HepG2 (cell line): Measurements from ENCODE around the gene LAP3. TPM values are rescaled to one million over a fixed set of nuclear protein-coding genes. Genes with fewer than 3 reads are reported as not detected.

Source experiments
- AHR ChIP-seq: IDR thresholded peaks from 2 replicates; pipeline ENCODE4 v1.6.1; 2018; ENCODE audit warnings: missing genetic modification reagents, missing compliant biosample characterization
- CENPX ChIP-seq: sonication (generic); formaldehyde crosslinking; IDR thresholded peaks from 2 replicates; pipeline ENCODE4 v1.9.0; 2021; ENCODE audit warnings: mild to moderate bottlenecking, missing genetic modification reagents, moderate library complexity
- FOXM1 ChIP-seq: sonication (generic); formaldehyde crosslinking; IDR thresholded peaks from 2 replicates; pipeline ENCODE4 v1.5.0; 2020; ENCODE audit warnings: missing genetic modification reagents
- FOXP1 ChIP-seq, 2 experiments: fragments of 450-650 bp in 1 of 2; IDR thresholded peaks; 2 replicates each; pipeline ENCODE4 v1.6.1; 2017 to 2018; ENCODE audit warnings: antibody characterized with exemption in 1 of 2
- SKI ChIP-seq: fragments of 450-650 bp; IDR thresholded peaks from one replicate; pipeline ENCODE4 v1.6.1; 2018; ENCODE audit warnings: mild to moderate bottlenecking; ENCODE audit not compliant: partially characterized antibody
- TGIF2 ChIP-seq: IDR thresholded peaks from 2 replicates; pipeline ENCODE4 v1.6.1; 2016; ENCODE audit warnings: control low read depth, missing compliant biosample characterization
- WIZ ChIP-seq: sonication (generic); formaldehyde crosslinking; IDR thresholded peaks from 2 replicates; pipeline ENCODE4 v1.5.1; 2020; ENCODE audit warnings: mild to moderate bottlenecking, missing genetic modification reagents
- ZNF12 ChIP-seq: sonication (generic); formaldehyde crosslinking; IDR thresholded peaks from 2 replicates; pipeline ENCODE4 v1.5.0; 2020; ENCODE audit warnings: missing genetic modification reagents
- ZNF121 ChIP-seq: sonication (generic); formaldehyde crosslinking; IDR thresholded peaks from 2 replicates; pipeline ENCODE4 v1.5.0; 2020; ENCODE audit warnings: mild to moderate bottlenecking, missing genetic modification reagents
- ZNF138 ChIP-seq: sonication (generic); formaldehyde crosslinking; IDR thresholded peaks from 2 replicates; pipeline ENCODE4 v1.5.0; 2020; ENCODE audit warnings: mild to moderate bottlenecking, low read depth, missing genetic modification reagents
- ZNF577 ChIP-seq: sonication (generic); formaldehyde crosslinking; IDR thresholded peaks from 2 replicates; pipeline ENCODE4 v1.4.0; 2020; ENCODE audit warnings: mild to moderate bottlenecking, low read depth, missing genetic modification reagents, borderline replicate concordance
- ZNF75D ChIP-seq: sonication (generic); formaldehyde crosslinking; IDR thresholded peaks from 2 replicates; pipeline ENCODE4 v1.8.1; 2023; ENCODE audit warnings: missing genetic modification reagents, mild to moderate bottlenecking, borderline replicate concordance
- ZNF781 ChIP-seq: sonication (generic); formaldehyde crosslinking; IDR thresholded peaks from 2 replicates; pipeline ENCODE4 v1.5.1; 2020; ENCODE audit warnings: borderline replicate concordance, mild to moderate bottlenecking, missing genetic modification reagents; ENCODE audit errors: not compliant biosample characterization
- polyA plus RNA-seq, 8 experiments: library from polyadenylated mRNA; depleted of rRNA in 3 of 8; stranded (reverse) in 7 of 8; unstranded in 1 of 8; fragments of >200 nt; fragmentation: Illumina TruSeq in 4 of 8; extraction: Trizol in 4 of 8; gene quantifications; 2 replicates each; pipeline versions ENCODE4 v1.2.1 to v1.2.3, GENCODE V29; 2011 to 2016; ENCODE audit warnings: low read depth in 4 of 8, missing spikeins in 1 of 8, mixed read lengths in 1 of 8; ENCODE audit not compliant: insufficient read depth in 1 of 8
- total RNA-seq, 5 experiments: library from RNA; depleted of rRNA; stranded (reverse); fragments of >200 nt; fragmentation: Illumina TruSeq; extraction: Trizol; gene quantifications; 2 replicates each; pipeline ENCODE4 v1.2.3, GENCODE V29; 2016; ENCODE audit warnings: low read depth in 1 of 5
- TF ChIP-seq, protein P1 (sequence below): sonication (generic); formaldehyde crosslinking; IDR thresholded peaks from 2 replicates; pipeline ENCODE4 v1.9.0; 2021; ENCODE audit warnings: missing genetic modification reagents, borderline replicate concordance
- TF ChIP-seq, protein P2 (sequence below): sonication (generic); formaldehyde crosslinking; IDR thresholded peaks from 2 replicates; pipeline ENCODE4 v1.4.0; 2020; ENCODE audit warnings: missing genetic modification reagents
- TF ChIP-seq, protein P3 (sequence below): IDR thresholded peaks from 2 replicates; pipeline ENCODE4 v1.6.1; 2016; ENCODE audit warnings: missing compliant biosample characterization, missing genetic modification reagents, borderline replicate concordance
- TF ChIP-seq, protein P4 (sequence below): sonication (generic); formaldehyde crosslinking; IDR thresholded peaks from 2 replicates; pipeline ENCODE4 v1.8.0; 2022; ENCODE audit warnings: missing genetic modification reagents, mild to moderate bottlenecking, moderate library complexity, borderline replicate concordance
- TF ChIP-seq, protein P5 (sequence below): sonication (generic); formaldehyde crosslinking; IDR thresholded peaks from 2 replicates; pipeline ENCODE4 v1.4.0; 2020; ENCODE audit warnings: mild to moderate bottlenecking, missing genetic modification reagents

LAP3 gene
- total and polyA plus RNA-seq, 2 of the 13 experiments (the other 11 are each of a cell fraction or from before 2014, with no cell fraction given): 106 to 125 TPM

DNA sequence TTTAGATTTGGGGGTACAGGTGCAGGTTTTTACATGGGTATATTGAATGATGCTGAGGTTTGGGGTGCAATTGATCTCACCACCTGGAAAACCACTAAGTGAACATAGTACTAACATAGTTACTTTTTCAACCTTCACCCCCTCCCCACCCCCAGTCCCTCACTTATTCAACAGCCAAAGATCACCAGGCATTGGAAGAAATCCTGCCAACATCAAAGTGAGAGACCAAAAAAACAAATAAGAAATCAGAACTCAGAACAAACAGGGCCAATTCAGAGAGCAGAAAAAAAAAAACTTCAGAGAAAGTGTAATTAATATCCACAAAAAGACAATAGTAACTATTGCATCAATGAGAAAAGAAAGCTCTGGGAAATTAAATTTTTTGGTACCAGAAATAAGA is 20.5 kb upstream of the LAP3 start (continued):
- TF ChIP-seq, protein P1, sequence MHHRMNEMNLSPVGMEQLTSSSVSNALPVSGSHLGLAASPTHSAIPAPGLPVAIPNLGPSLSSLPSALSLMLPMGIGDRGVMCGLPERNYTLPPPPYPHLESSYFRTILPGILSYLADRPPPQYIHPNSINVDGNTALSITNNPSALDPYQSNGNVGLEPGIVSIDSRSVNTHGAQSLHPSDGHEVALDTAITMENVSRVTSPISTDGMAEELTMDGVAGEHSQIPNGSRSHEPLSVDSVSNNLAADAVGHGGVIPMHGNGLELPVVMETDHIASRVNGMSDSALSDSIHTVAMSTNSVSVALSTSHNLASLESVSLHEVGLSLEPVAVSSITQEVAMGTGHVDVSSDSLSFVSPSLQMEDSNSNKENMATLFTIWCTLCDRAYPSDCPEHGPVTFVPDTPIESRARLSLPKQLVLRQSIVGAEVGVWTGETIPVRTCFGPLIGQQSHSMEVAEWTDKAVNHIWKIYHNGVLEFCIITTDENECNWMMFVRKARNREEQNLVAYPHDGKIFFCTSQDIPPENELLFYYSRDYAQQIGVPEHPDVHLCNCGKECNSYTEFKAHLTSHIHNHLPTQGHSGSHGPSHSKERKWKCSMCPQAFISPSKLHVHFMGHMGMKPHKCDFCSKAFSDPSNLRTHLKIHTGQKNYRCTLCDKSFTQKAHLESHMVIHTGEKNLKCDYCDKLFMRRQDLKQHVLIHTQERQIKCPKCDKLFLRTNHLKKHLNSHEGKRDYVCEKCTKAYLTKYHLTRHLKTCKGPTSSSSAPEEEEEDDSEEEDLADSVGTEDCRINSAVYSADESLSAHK (CRISPR knock-in tag): no peak
- no peak for TF ChIP-seq TGIF2 (CRISPR knock-in tag)
- no peak for TF ChIP-seq FOXM1 (CRISPR knock-in tag)
- TF ChIP-seq CENPX: no peak
- no peak for TF ChIP-seq ZNF121 (CRISPR knock-in tag)
- TF ChIP-seq AHR (CRISPR knock-in tag): no peak
- TF ChIP-seq, protein P2, sequence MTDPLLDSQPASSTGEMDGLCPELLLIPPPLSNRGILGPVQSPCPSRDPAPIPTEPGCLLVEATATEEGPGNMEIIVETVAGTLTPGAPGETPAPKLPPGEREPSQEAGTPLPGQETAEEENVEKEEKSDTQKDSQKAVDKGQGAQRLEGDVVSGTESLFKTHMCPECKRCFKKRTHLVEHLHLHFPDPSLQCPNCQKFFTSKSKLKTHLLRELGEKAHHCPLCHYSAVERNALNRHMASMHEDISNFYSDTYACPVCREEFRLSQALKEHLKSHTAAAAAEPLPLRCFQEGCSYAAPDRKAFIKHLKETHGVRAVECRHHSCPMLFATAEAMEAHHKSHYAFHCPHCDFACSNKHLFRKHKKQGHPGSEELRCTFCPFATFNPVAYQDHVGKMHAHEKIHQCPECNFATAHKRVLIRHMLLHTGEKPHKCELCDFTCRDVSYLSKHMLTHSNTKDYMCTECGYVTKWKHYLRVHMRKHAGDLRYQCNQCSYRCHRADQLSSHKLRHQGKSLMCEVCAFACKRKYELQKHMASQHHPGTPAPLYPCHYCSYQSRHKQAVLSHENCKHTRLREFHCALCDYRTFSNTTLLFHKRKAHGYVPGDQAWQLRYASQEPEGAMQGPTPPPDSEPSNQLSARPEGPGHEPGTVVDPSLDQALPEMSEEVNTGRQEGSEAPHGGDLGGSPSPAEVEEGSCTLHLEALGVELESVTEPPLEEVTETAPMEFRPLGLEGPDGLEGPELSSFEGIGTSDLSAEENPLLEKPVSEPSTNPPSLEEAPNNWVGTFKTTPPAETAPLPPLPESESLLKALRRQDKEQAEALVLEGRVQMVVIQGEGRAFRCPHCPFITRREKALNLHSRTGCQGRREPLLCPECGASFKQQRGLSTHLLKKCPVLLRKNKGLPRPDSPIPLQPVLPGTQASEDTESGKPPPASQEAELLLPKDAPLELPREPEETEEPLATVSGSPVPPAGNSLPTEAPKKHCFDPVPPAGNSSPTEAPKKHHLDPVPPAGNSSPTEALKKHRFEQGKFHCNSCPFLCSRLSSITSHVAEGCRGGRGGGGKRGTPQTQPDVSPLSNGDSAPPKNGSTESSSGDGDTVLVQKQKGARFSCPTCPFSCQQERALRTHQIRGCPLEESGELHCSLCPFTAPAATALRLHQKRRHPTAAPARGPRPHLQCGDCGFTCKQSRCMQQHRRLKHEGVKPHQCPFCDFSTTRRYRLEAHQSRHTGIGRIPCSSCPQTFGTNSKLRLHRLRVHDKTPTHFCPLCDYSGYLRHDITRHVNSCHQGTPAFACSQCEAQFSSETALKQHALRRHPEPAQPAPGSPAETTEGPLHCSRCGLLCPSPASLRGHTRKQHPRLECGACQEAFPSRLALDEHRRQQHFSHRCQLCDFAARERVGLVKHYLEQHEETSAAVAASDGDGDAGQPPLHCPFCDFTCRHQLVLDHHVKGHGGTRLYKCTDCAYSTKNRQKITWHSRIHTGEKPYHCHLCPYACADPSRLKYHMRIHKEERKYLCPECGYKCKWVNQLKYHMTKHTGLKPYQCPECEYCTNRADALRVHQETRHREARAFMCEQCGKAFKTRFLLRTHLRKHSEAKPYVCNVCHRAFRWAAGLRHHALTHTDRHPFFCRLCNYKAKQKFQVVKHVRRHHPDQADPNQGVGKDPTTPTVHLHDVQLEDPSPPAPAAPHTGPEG (CRISPR knock-in tag): no peak
- TF ChIP-seq ZNF138 (CRISPR knock-in tag): no peak
- TF ChIP-seq, protein P3, sequence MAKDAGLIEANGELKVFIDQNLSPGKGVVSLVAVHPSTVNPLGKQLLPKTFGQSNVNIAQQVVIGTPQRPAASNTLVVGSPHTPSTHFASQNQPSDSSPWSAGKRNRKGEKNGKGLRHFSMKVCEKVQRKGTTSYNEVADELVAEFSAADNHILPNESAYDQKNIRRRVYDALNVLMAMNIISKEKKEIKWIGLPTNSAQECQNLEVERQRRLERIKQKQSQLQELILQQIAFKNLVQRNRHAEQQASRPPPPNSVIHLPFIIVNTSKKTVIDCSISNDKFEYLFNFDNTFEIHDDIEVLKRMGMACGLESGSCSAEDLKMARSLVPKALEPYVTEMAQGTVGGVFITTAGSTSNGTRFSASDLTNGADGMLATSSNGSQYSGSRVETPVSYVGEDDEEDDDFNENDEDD (CRISPR knock-in tag): no peak
- TF ChIP-seq ZNF75D (CRISPR knock-in tag): no peak
- no peak for TF ChIP-seq FOXP1 (IDR thresholded peaks at IDR 0.05)
- TF ChIP-seq FOXP1 (CRISPR knock-in tag; IDR thresholded peaks at IDR 0.05): peak; percentile 73
- TF ChIP-seq SKI: no peak
- no peak for TF ChIP-seq ZNF781 (CRISPR knock-in tag)
- TF ChIP-seq, protein P4, sequence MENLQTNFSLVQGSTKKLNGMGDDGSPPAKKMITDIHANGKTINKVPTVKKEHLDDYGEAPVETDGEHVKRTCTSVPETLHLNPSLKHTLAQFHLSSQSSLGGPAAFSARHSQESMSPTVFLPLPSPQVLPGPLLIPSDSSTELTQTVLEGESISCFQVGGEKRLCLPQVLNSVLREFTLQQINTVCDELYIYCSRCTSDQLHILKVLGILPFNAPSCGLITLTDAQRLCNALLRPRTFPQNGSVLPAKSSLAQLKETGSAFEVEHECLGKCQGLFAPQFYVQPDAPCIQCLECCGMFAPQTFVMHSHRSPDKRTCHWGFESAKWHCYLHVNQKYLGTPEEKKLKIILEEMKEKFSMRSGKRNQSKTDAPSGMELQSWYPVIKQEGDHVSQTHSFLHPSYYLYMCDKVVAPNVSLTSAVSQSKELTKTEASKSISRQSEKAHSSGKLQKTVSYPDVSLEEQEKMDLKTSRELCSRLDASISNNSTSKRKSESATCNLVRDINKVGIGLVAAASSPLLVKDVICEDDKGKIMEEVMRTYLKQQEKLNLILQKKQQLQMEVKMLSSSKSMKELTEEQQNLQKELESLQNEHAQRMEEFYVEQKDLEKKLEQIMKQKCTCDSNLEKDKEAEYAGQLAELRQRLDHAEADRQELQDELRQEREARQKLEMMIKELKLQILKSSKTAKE (CRISPR knock-in tag): no peak
- TF ChIP-seq, protein P5, sequence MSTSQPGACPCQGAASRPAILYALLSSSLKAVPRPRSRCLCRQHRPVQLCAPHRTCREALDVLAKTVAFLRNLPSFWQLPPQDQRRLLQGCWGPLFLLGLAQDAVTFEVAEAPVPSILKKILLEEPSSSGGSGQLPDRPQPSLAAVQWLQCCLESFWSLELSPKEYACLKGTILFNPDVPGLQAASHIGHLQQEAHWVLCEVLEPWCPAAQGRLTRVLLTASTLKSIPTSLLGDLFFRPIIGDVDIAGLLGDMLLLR (CRISPR knock-in tag): no peak
- no peak for TF ChIP-seq WIZ (CRISPR knock-in tag)
- no peak for TF ChIP-seq ZNF577 (CRISPR knock-in tag)
- no peak for TF ChIP-seq ZNF12 (CRISPR knock-in tag)
